Measurements from ENCODE around the gene AP4E1. TPM values are rescaled to one million over a fixed set of nuclear protein-coding genes. Genes with fewer than 3 reads are reported as not detected.

The AP4E1 gene
- total and polyA plus RNA-seq, 2 donors (not counting 3 experiments of a cell fraction or from before 2014, with no cell fraction given) = 1.6 to 9.8 TPM

GRCh38 chr15:51025454-51025846, 117.0 kb downstream of the AP4E1 start:
- Histone ChIP-seq H4K20me1 (replicated peaks; ENCODE audit: control insufficient read depth, extremely low read depth, insufficient read depth, low read length) (no peaks in the 10 kb centered on the region), H3K36me3 (ENCODE audit: control insufficient read depth in 2 of 2, extremely low read depth in 1 of 2, insufficient read depth in 2 of 2, low read length in 2 of 2) (no peaks in the 10 kb centered on the region), H3K79me2 (ENCODE audit: control insufficient read depth, insufficient read depth, low read length) (no peaks in the 10 kb centered on the region), H3K27ac (ENCODE audit: insufficient read depth, low read depth, low read length) (no peak overlapping the region), H2AFZ (ENCODE audit: low read depth, low read length) (no peak overlapping the region), H3K4me3 (replicated peaks in 1 of 3; ENCODE audit: insufficient read depth in 1 of 3, low read depth in 1 of 3, low read length in 3 of 3) (no peak overlapping the region), H3K4me1 (ENCODE audit: control insufficient read depth, extremely low read depth, insufficient read depth, low read length) (no peaks in the 10 kb centered on the region), H3K9me3 (replicated peaks; ENCODE audit: control insufficient read depth, insufficient read depth, low read length) (no peaks in the 10 kb centered on the region), H3K4me2 (ENCODE audit: insufficient read depth, low read length) (no peak overlapping the region), H3K9me1 (replicated peaks; ENCODE audit: control insufficient read depth, extremely low read depth, insufficient read depth, low read length) (no peaks in the 10 kb centered on the region), H3K27me3 (ENCODE audit: control insufficient read depth in 2 of 2, insufficient read depth in 2 of 2, low read length in 2 of 2) (no peaks in the 10 kb centered on the region), H3K9ac (replicated peaks; ENCODE audit: extremely low read depth, insufficient read depth, low read length) (no peak overlapping the region)
- no peak for DNase-seq (ENCODE audit: low read depth, low spot score)
- TF ChIP-seq POLR2AphosphoS5 (IDR thresholded peaks at IDR 0.05; ENCODE audit: insufficient read depth, low read depth, low read length) = no peak
- TF ChIP-seq MYC (IDR thresholded peaks at IDR 0.05; ENCODE audit: low read depth, low read length) = no peak
- no peak for TF ChIP-seq FOS (IDR thresholded peaks at IDR 0.05; ENCODE audit: borderline replicate concordance, insufficient read depth, low read length)
- TF ChIP-seq GATA2 (IDR thresholded peaks at IDR 0.05; ENCODE audit: insufficient read depth, insufficient read length, low read depth, low read length) = no peak
- TF ChIP-seq, protein P1, sequence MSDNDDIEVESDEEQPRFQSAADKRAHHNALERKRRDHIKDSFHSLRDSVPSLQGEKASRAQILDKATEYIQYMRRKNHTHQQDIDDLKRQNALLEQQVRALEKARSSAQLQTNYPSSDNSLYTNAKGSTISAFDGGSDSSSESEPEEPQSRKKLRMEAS (IDR thresholded peaks at IDR 0.05; ENCODE audit: insufficient read depth, insufficient read length) = no peak
- no peak for TF ChIP-seq EZH2 (IDR thresholded peaks at IDR 0.05; ENCODE audit: borderline replicate concordance, low read depth, low read length, severe bottlenecking)
- no peak for TF ChIP-seq CTCF (IDR thresholded peaks at IDR 0.05; ENCODE audit: extremely low read depth in 1 of 2, insufficient read depth in 1 of 2, low read depth in 1 of 2, low read length in 2 of 2)
- TF ChIP-seq JUN (IDR thresholded peaks at IDR 0.05; ENCODE audit: borderline replicate concordance, insufficient read depth, insufficient read length, low read depth) = no peak
- no peak for TF ChIP-seq POLR2A (IDR thresholded peaks at IDR 0.05; ENCODE audit: low read depth, low read length)
- BruUV-seq (replicated peaks) = no TSS peak
- POLR2A ChIA-PET = no interaction called here
- FAIRE-seq = no peak
- dilution Hi-C loops (cut with MboI; ENCODE audit: extremely low pct_ligation_motif_present, low sequenced_read_pairs) (no loop called here), intact Hi-C loops (cut with micrococcal nuclease) (no loop called here)
- CTCF ChIA-PET = no interaction called here

Measured in endothelial cell of umbilical vein (primary cell).